Keratinocyte (primary cell): ENCODE data around the gene RNF125. TPM values are rescaled to one million over a fixed set of nuclear protein-coding genes. Genes with fewer than 3 reads are reported as not detected.

Experiments used
- DNase-seq: peaks from one replicate; pipeline ENCODE4 v3.0.0-alpha.2; 2011; ENCODE audit warnings: low read depth, missing footprints, low spot score
- FAIRE-seq: peaks from 2 replicates; lab custom pipeline; 2011; peaks lifted over from hg19 to GRCh38; lab: Jason Lieb, UNC
- H2AFZ ChIP-seq: 2 replicates; pipeline ENCODE4 v1.6.0; 2012; ENCODE audit warnings: low read length, control low read depth, inconsistent platforms; ENCODE audit not compliant: control insufficient read depth
- H3K27ac ChIP-seq: 2 replicates; pipeline ENCODE4 v1.5.1; 2011; ENCODE audit warnings: low read length; ENCODE audit not compliant: control insufficient read depth, insufficient read depth
- H3K27me3 ChIP-seq: 3 replicates; pipeline ENCODE4 v1.6.0; 2011; ENCODE audit warnings: low read length; ENCODE audit not compliant: control insufficient read depth, insufficient read depth; ENCODE audit errors: extremely low read depth
- H3K36me3 ChIP-seq, 2 experiments: 2 replicates in 1 of 2; 3 replicates in 1 of 2; pipeline ENCODE4 v1.5.1; 2011; ENCODE audit warnings: low read length in 2 of 2, mild to moderate bottlenecking in 1 of 2; ENCODE audit not compliant: control insufficient read depth in 2 of 2, insufficient read depth in 2 of 2; ENCODE audit errors: extremely low read depth in 1 of 2
- H3K4me1 ChIP-seq: 3 replicates; pipeline ENCODE4 v1.5.1; 2011; ENCODE audit warnings: low read length; ENCODE audit not compliant: control insufficient read depth, insufficient read depth; ENCODE audit errors: extremely low read depth
- H3K4me2 ChIP-seq: 3 replicates; pipeline ENCODE4 v1.6.0; 2011; ENCODE audit warnings: low read depth, low read length; ENCODE audit not compliant: control insufficient read depth, insufficient read depth; ENCODE audit errors: extremely low read depth
- H3K4me3 ChIP-seq, 3 experiments: fragments of 200-600 bp in 1 of 3; sonication (generic) in 1 of 3; 2 replicates in 2 of 3; 3 replicates in 1 of 3; pipeline ENCODE4 v1.5.1; 2011 to 2016; ENCODE audit warnings: low read length in 3 of 3, mild to moderate bottlenecking in 3 of 3, control low read depth in 2 of 3, inconsistent platforms in 1 of 3, low read depth in 1 of 3, mixed read lengths in 1 of 3, mixed run types in 1 of 3, moderate library complexity in 1 of 3; ENCODE audit not compliant: control insufficient read depth in 2 of 3, insufficient read depth in 2 of 3; ENCODE audit errors: extremely low read depth in 1 of 3
- H3K79me2 ChIP-seq: 2 replicates; pipeline ENCODE4 v1.6.0; 2012; ENCODE audit warnings: low read length; ENCODE audit not compliant: control insufficient read depth, insufficient read depth
- H3K9ac ChIP-seq: 3 replicates; pipeline ENCODE4 v1.6.0; 2011; ENCODE audit warnings: low read length; ENCODE audit not compliant: control insufficient read depth, insufficient read depth; ENCODE audit errors: extremely low read depth
- H3K9me1 ChIP-seq: 3 replicates; pipeline ENCODE4 v1.6.0; 2011; ENCODE audit warnings: low read length; ENCODE audit not compliant: control insufficient read depth, insufficient read depth; ENCODE audit errors: extremely low read depth
- H3K9me3 ChIP-seq: 2 replicates; pipeline ENCODE4 v1.5.1; 2012; ENCODE audit warnings: low read depth, low read length; ENCODE audit not compliant: control insufficient read depth
- H4K20me1 ChIP-seq: 3 replicates; pipeline ENCODE4 v1.6.0; 2011; ENCODE audit warnings: low read length; ENCODE audit not compliant: control insufficient read depth, insufficient read depth; ENCODE audit errors: extremely low read depth
- EZH2 ChIP-seq: IDR thresholded peaks from one replicate; pipeline ENCODE4 v1.6.1; 2012; ENCODE audit warnings: inconsistent platforms, mild to moderate bottlenecking, low read length, moderate library complexity
- dilution Hi-C: fragments of 300-500 bp; cut with MboI; formaldehyde crosslinking; loops from one replicate; pipeline ENCODE4 v1.7.0; 2020; ENCODE audit warnings: low sequenced_read_pairs; ENCODE audit not compliant: extremely low pct_ligation_motif_present
- polyA plus RNA-seq, 5 experiments: library from polyadenylated mRNA; depleted of rRNA in 3 of 5; stranded (reverse) in 3 of 5; stranded (forward) in 1 of 5; unstranded in 1 of 5; fragments of >200 nt; gene quantifications; 1 replicate in 1 of 5; 2 replicates in 3 of 5; 3 replicates in 1 of 5; pipeline versions ENCODE4 v1.2.1 to v1.2.3, GENCODE V29; 2011 to 2012; ENCODE audit warnings: missing spikeins in 2 of 5, low read depth in 1 of 5, low replicate concordance in 1 of 5
- TF ChIP-seq, protein P1 (sequence below), 3 experiments: IDR thresholded peaks in 1 of 3; conservative IDR thresholded peaks in 1 of 3; optimal IDR thresholded peaks in 1 of 3; 2 replicates in 2 of 3; 3 replicates in 1 of 3; pipeline versions ENCODE3 to v1.5.1; 2011; ENCODE audit warnings: low read length in 3 of 3, mild to moderate bottlenecking in 3 of 3, moderate library complexity in 2 of 3, control low read depth in 1 of 3, inconsistent platforms in 1 of 3; ENCODE audit not compliant: insufficient read depth in 2 of 3; ENCODE audit errors: extremely low read depth in 1 of 3

RNF125 gene
- polyA plus RNA-seq, 1 donor (not counting 4 experiments of a cell fraction or from before 2014, with no cell fraction given), result 4.5 TPM

DNA sequence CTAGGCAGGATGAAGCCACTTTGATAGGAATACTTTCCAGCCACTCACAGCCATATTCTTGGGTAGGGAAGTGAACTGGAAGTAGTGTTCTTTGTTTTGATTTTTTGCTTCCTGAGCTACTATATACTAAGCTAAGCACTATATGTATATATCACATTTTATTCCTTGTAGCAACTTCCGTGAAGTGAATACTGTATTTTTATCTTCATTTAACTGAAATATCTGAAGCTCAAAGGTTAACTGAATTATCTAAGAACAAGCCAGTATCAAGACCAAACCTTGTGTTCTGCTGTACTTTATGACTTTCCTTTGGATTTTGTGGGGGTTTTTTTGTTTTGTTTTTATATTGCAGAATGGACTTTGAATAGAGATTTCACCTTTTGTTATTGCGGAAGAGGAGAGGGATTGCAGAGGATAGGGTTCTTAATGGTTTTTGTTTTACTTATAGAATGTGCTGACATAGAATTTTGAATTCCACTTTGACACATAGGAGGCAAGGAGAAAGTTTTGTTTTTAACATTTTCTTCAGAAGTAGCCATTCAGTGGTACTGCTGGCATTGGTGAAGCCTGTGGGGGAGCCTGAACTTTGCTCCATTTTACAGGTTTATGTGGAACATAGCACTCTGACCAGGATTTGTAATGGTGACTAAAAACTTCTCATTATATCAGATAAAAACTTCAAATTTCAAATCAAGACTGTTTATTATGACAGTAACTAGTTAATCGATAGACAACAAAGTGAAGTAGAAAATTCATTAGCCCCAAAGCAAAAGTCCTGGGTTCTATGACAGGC lies 48.9 kb downstream of the RNF125 start:
- TF ChIP-seq, protein P1, sequence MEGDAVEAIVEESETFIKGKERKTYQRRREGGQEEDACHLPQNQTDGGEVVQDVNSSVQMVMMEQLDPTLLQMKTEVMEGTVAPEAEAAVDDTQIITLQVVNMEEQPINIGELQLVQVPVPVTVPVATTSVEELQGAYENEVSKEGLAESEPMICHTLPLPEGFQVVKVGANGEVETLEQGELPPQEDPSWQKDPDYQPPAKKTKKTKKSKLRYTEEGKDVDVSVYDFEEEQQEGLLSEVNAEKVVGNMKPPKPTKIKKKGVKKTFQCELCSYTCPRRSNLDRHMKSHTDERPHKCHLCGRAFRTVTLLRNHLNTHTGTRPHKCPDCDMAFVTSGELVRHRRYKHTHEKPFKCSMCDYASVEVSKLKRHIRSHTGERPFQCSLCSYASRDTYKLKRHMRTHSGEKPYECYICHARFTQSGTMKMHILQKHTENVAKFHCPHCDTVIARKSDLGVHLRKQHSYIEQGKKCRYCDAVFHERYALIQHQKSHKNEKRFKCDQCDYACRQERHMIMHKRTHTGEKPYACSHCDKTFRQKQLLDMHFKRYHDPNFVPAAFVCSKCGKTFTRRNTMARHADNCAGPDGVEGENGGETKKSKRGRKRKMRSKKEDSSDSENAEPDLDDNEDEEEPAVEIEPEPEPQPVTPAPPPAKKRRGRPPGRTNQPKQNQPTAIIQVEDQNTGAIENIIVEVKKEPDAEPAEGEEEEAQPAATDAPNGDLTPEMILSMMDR (optimal IDR thresholded peaks at IDR 0.05 in 1 of 3, IDR thresholded peaks at IDR 0.05 in 1 of 3, conservative IDR thresholded peaks at IDR 0.05 in 1 of 3; ENCODE audit: extremely low read depth in 1 of 3, insufficient read depth in 2 of 3, low read length in 3 of 3), result no peak
- no peak for TF ChIP-seq EZH2
- no peak overlapping the region for H2AFZ ChIP-seq
- no peak overlapping the region for H3K4me3 ChIP-seq
- H3K9me1 ChIP-seq, result no peaks in the 10 kb centered on the region
- dilution Hi-C loops, result no loop called here
- no peaks in the 10 kb centered on the region for H4K20me1 ChIP-seq
- no peaks in the 10 kb centered on the region for H3K4me1 ChIP-seq
- H3K9me3 ChIP-seq, result no peaks in the 10 kb centered on the region
- no peak overlapping the region for H3K9ac ChIP-seq
- H3K27ac ChIP-seq, result no peak overlapping the region
- DNase-seq, result no peak
- H3K4me2 ChIP-seq, result no peak overlapping the region
- no peaks in the 10 kb centered on the region for H3K79me2 ChIP-seq
- H3K36me3 ChIP-seq, result peaks cover 0 to 1% of the 10 kb centered on the region in 2 experiments
- FAIRE-seq, result no peak
- no peaks in the 10 kb centered on the region for H3K27me3 ChIP-seq

DNA sequence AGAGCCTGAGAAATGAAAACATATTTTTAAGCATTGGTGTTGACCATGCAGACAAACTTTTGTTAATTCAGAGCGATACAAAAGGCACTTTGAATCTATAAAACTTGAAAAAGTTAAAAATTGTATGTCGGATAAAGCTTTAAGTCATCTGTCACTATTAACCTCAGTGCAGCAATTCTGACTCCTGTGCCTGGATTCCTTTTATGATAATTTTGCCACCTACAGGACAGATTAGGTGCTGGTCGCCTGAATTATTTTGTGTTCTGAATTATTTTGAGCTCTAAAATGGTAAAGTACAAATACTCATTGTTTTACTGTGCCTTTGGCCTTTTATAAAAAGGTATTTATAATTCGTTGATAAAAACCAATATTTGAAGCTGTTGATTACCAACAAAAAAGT lies 53.7 kb downstream of the RNF125 start:
- no peak for FAIRE-seq
- Histone ChIP-seq H3K4me1 (no peaks in the 10 kb centered on the region), H2AFZ (no peak overlapping the region), H3K27ac (no peak overlapping the region), H3K27me3 (no peaks in the 10 kb centered on the region), H3K79me2 (no peaks in the 10 kb centered on the region), H3K9me3 (no peaks in the 10 kb centered on the region), H3K4me2 (no peak overlapping the region), H4K20me1 (no peaks in the 10 kb centered on the region), H3K36me3 (peaks cover 0 to 1% of the 10 kb centered on the region in 2 experiments), H3K9me1 (no peaks in the 10 kb centered on the region), H3K4me3 (no peak overlapping the region), H3K9ac (no peak overlapping the region)
- TF ChIP-seq, protein P1 (optimal IDR thresholded peaks at IDR 0.05 in 1 of 3, IDR thresholded peaks at IDR 0.05 in 1 of 3, conservative IDR thresholded peaks at IDR 0.05 in 1 of 3; ENCODE audit: extremely low read depth in 1 of 3, insufficient read depth in 2 of 3, low read length in 3 of 3), result peak in 2 of 3 experiments; percentile 28 to 32
- no peak for TF ChIP-seq EZH2
- DNase-seq, result no peak
- dilution Hi-C loops, result no loop called here
